ENCODE results near the gene SLC4A11.

Gene SLC4A11

GRCh38 chr20:3239026-3239866 lies at the start of gene SLC4A11:
Gene SLC4A11, minus strand, starts transcription at chr20:3239190. Its CDS starts 53 bp downstream, at chr20:3239137.
- no peak for DNase-seq (ENCODE audit: low read depth, low spot score)

DNA sequence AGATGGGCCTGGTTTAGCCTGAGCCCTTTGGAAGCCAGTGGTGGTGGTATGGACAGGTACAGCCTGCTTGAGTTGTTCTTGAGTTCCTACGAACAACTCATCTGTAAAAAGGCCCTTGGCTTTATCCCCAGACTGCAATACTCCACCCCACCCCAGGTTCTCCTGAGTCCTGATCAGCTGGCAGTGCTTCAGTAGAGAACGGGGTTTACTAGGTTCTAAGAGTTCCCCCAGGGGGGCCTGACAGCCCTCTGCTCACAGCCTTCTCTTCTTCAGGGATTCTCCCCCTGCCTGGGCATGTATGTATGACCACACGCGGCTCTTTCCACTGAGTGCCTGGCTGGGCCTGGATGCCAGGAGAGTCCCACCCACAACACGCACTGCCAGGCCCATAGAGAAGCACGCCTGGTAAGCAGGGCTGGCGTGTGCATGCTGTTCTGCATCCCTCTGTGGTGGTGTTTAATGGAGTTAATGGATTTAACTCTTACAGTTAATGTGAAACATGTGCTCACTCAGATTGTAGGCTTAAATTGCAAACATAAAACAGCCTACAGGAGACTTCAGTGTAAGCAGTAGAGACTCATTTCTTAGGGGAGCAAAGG lies 44.3 kb upstream of the SLC4A11 start:
- DNase-seq (ENCODE audit: low read depth, low spot score): no peak

- DNase-seq (ENCODE audit: low read depth, low spot score): no peak
Observed at GRCh38 chr20:3282271-3283221, 43.6 kb upstream of the SLC4A11 start.

- DNase-seq (ENCODE audit: low read depth, low spot score): no peak
Observed at GRCh38 chr20:3281437-3281836, 42.4 kb upstream of the SLC4A11 start.

GRCh38 chr20:3279761-3280160 lies 40.8 kb upstream of the SLC4A11 start:
- no peak for DNase-seq (ENCODE audit: low read depth, low spot score)

- DNase-seq (ENCODE audit: low read depth, low spot score): no peak
Observed at GRCh38 chr20:3277686-3278465, 38.9 kb upstream of the SLC4A11 start.

GRCh38 chr20:3276680-3277015 lies 37.7 kb upstream of the SLC4A11 start:
- no peak for DNase-seq (ENCODE audit: low read depth, low spot score)

- no peak for DNase-seq (ENCODE audit: low read depth, low spot score)
Observed at GRCh38 chr20:3275966-3276679, 37.1 kb upstream of the SLC4A11 start.

DNA sequence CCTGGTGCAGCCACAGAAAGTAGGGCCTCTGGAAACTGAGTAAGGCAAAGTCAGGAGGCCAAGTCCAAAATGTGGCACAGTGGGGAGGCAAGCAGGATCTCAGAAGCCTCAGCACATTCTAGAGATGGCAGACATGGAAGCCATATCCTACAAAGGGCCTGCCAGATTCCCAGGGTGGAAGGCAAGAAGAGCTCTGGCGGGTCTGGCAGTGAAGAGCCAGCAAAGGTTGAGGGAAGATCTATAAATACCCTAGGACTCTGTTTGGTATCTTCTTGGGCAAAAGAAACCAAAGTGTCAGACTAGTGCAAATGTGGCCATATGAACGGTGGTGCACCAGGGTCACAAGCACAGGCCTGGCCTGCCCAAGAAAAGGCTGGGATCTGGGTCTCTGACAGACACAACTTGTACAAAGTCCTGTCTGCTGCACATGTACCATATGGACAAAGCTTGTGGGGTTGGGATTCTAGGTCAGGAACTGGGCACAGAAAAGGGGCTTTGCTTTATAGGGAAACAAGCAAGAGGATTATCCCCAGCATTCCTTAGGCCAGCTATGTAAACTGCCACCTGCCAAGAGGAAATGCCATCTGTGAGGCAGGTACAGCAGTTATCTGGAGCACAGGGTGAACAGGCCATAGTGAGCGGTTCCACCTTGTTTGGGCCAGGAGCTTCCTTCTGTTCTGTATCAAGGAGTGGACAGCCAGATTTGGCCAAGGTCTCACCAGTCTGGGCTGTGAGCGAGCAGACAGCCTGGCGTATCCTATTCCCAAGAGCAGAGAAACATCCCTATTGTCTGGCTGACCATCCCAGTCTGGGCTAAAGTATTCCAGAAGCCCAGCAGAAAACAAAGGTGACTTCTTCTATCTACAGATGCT lies 36.3 kb upstream of the SLC4A11 start:
- DNase-seq (ENCODE audit: low read depth, low spot score): no peak

- DNase-seq (ENCODE audit: low read depth, low spot score): no peak
Observed at GRCh38 chr20:3273371-3273770, 34.4 kb upstream of the SLC4A11 start.

GRCh38 chr20:3270051-3270450 lies 31.1 kb upstream of the SLC4A11 start:
- DNase-seq (ENCODE audit: low read depth, low spot score): no peak

- no peak for DNase-seq (ENCODE audit: low read depth, low spot score)
Observed at GRCh38 chr20:3262566-3262965, 23.6 kb upstream of the SLC4A11 start.

- no peak for DNase-seq (ENCODE audit: low read depth, low spot score)
Observed at GRCh38 chr20:3258429-3258828, 19.4 kb upstream of the SLC4A11 start.

DNA sequence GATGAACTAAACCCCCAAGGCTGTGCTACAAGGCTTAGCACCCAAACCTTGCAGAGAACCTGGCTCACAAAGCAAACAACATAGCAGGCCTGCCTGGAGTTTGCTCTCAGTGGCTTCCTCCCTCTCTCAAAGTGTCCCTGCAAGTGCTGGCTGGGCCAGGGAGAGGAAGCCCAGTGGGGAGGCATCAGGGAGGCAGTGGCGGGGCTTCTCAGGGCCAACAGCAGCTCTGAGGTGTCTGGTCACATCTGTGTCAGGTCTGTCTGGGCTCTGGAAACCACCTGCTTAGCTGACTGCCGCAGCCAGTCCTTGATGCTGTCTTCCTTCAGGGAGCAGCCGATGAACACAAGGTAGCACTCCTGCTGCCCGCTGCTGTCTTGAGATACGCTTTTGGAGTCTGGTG lies 16.7 kb upstream of the SLC4A11 start:
- DNase-seq (ENCODE audit: low read depth, low spot score): no peak

DNA sequence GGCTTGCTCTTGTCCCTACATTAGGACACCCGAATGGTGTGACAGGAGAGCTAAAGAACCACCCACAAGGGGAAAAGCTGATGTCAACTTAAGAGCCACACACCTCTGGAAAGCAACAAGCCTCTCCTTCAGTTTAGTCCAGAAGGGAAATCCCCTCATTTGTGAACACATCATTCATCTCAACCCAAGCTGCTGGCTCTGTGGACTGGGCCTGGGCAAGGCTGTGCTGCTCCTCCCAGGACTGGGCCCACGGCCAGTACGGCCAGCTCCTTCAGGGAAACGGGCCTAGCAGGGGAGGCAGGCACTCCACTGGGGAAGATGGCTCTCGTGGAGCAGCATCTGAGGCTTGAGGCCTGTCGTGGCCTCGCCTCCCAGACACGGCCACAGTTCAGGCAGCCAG lies 12.8 kb upstream of the SLC4A11 start:
- DNase-seq (ENCODE audit: low read depth, low spot score): no peak

- no peak for DNase-seq (ENCODE audit: low read depth, low spot score)
Observed at GRCh38 chr20:3250091-3250504, 11.1 kb upstream of the SLC4A11 start.

DNA sequence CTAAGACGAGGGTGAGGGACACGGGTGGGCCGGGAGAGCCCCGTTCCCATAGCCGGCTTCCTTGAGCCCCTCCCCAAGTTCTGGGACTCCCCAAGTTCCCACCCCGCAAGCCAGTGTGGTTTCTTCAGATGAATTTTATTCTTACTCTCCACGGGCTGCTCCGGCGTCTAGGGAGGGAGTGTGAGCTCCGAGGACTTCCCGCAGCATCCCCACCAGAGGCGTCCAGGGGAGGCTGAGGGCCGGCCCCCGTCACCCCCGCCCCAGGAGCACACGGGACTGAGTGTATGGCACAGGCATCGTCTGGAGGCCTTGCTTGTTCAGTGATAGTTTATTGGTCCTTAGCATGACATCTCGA lies 10.0 kb upstream of the SLC4A11 start:
- DNase-seq (ENCODE audit: low read depth, low spot score): no peak

GRCh38 chr20:3248167-3248992 lies 9.4 kb upstream of the SLC4A11 start:
- no peak for DNase-seq (ENCODE audit: low read depth, low spot score)

DNA sequence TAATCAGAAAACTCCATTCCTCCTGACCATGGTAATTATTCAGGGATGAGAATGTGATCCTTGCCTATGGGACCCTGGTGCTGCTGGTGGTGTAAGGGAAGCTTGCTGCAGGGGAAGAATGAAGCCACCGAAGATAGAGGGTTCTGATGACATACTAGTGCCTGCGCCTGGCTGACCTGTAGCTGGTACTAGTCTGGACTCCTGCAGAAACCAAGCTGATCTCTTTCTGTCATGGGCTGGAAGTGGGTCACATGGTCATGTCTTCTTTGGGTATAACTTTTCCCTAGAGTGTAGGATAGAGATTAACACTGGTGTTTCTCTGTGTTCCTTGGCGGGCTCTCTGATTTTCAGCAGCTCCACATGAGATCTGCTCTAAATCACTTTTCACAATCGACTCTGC lies 8.6 kb upstream of the SLC4A11 start:
- DNase-seq (ENCODE audit: low read depth, low spot score): no peak
